Neural cell (in vitro differentiated cells): ENCODE measurements around the gene POLE. TPM values are rescaled to one million over a fixed set of nuclear protein-coding genes. Genes with fewer than 3 reads are reported as not detected.

Experiments
- H2AFZ ChIP-seq: fragments of 200-600, 300-800 bp; sonication (generic), shearing (Covaris generic); 2 replicates; pipeline ENCODE4 v1.6.0; 2014; ENCODE audit warnings: low read depth, mild to moderate bottlenecking, antibody characterized with exemption, low read length, moderate library complexity
- H3F3A ChIP-seq: fragments of 200-600 bp; shearing (Covaris generic); 2 replicates; pipeline ENCODE4 v1.6.1; 2016; ENCODE audit warnings: mild to moderate bottlenecking, moderate library complexity, mixed read lengths, antibody characterized with exemption, low read length; ENCODE audit not compliant: insufficient read depth, poor library complexity, severe bottlenecking
- H3K27ac ChIP-seq: fragments of 200-600, 300-800 bp; sonication (generic), shearing (Covaris generic); 2 replicates; pipeline ENCODE4 v1.5.1; 2014; ENCODE audit warnings: mild to moderate bottlenecking, low read length, moderate library complexity
- H3K27me3 ChIP-seq: fragments of 300-800, 200-600 bp; sonication (generic), shearing (Covaris generic); 2 replicates; pipeline ENCODE4 v1.6.0; 2014; ENCODE audit warnings: mild to moderate bottlenecking, low read depth, low read length, moderate library complexity; ENCODE audit not compliant: insufficient read depth
- H3K36me3 ChIP-seq: fragments of 300-800, 200-600 bp; sonication (generic), shearing (Covaris generic); 2 replicates; pipeline ENCODE4 v1.5.1; 2014; ENCODE audit warnings: mild to moderate bottlenecking, antibody characterized with exemption, low read length, moderate library complexity; ENCODE audit not compliant: insufficient read depth
- H3K4me2 ChIP-seq: fragments of 300-800, 200-600 bp; sonication (generic), shearing (Covaris generic); 2 replicates; pipeline ENCODE4 v1.6.0; 2014; ENCODE audit warnings: mild to moderate bottlenecking, low read length
- H3K4me3 ChIP-seq: fragments of 300-800, 200-600 bp; sonication (generic), shearing (Covaris generic); 2 replicates; pipeline ENCODE4 v1.5.1; 2014; ENCODE audit warnings: mild to moderate bottlenecking, low read length, moderate library complexity
- H3K79me2 ChIP-seq: fragments of 200-600 bp; shearing (Covaris generic); replicated peaks from 2 replicates; pipeline ENCODE4 v1.6.0; 2014; ENCODE audit warnings: mild to moderate bottlenecking, low read length, moderate library complexity; ENCODE audit not compliant: insufficient read depth
- H3K9ac ChIP-seq: fragments of 300-800, 200-600 bp; sonication (generic), shearing (Covaris generic); 2 replicates; pipeline ENCODE4 v1.6.1; 2016; ENCODE audit warnings: mild to moderate bottlenecking, low read length, mixed read lengths
- H3K9me2 ChIP-seq: fragments of 200-600 bp; shearing (Covaris generic); 2 replicates; pipeline ENCODE4 v1.6.1; 2016; ENCODE audit warnings: mild to moderate bottlenecking, low read length, mixed read lengths; ENCODE audit not compliant: insufficient read depth
- H3K9me3 ChIP-seq: fragments of 200-600, 300-800 bp; sonication (generic), shearing (Covaris generic); 2 replicates; pipeline ENCODE4 v1.6.1; 2016; ENCODE audit warnings: mild to moderate bottlenecking, mixed run types, low read length, moderate library complexity, mixed read lengths
- H4K20me1 ChIP-seq: fragments of 200-600 bp; shearing (Covaris generic); 2 replicates; pipeline ENCODE4 v1.6.1; 2016; ENCODE audit warnings: mild to moderate bottlenecking, mixed run types; ENCODE audit not compliant: insufficient read depth
- CTCF ChIP-seq: fragments of 450-650 bp; IDR thresholded peaks from 2 replicates; pipeline ENCODE4 v1.5.1; 2014; ENCODE audit warnings: antibody characterized with exemption, mild to moderate bottlenecking, moderate library complexity; ENCODE audit not compliant: poor library complexity, severe bottlenecking
- EP300 ChIP-seq: fragments of 450-650 bp; conservative IDR thresholded peaks from 2 replicates; pipeline ENCODE4 v1.6.1; 2014; ENCODE audit warnings: antibody characterized with exemption, mild to moderate bottlenecking, moderate library complexity; ENCODE audit not compliant: poor library complexity, severe bottlenecking
- EZH2 ChIP-seq: fragments of 200-600, 300-800 bp; shearing (Covaris generic), sonication (generic); IDR thresholded peaks from 2 replicates; pipeline ENCODE4 v1.6.1; 2014; ENCODE audit warnings: antibody characterized with exemption, low read length, borderline replicate concordance, mild to moderate bottlenecking; ENCODE audit not compliant: insufficient read depth, poor library complexity, severe bottlenecking
- MXI1 ChIP-seq: fragments of 450-650 bp; conservative IDR thresholded peaks from 2 replicates; pipeline ENCODE4 v1.6.1; 2014; ENCODE audit warnings: antibody characterized with exemption, mild to moderate bottlenecking; ENCODE audit not compliant: poor library complexity, severe bottlenecking
- POLR2AphosphoS5 ChIP-seq: IDR thresholded peaks from 2 replicates; pipeline ENCODE4 v1.6.1; 2012
- RAD21 ChIP-seq: fragments of 450-650 bp; conservative IDR thresholded peaks from 2 replicates; pipeline ENCODE4 v1.6.1; 2014; ENCODE audit warnings: antibody characterized with exemption, mild to moderate bottlenecking, moderate library complexity
- REST ChIP-seq: IDR thresholded peaks from 2 replicates; pipeline ENCODE4 v1.6.1; 2012; ENCODE audit warnings: borderline replicate concordance
- SMC3 ChIP-seq: fragments of 450-650 bp; conservative IDR thresholded peaks from 2 replicates; pipeline ENCODE4 v1.6.1; 2014; ENCODE audit warnings: antibody characterized with exemption, mild to moderate bottlenecking, moderate library complexity; ENCODE audit not compliant: poor library complexity
- TAF1 ChIP-seq: IDR thresholded peaks from 2 replicates; pipeline ENCODE4 v1.6.1; 2012; ENCODE audit warnings: low read depth
- polyA plus RNA-seq: library from polyadenylated mRNA; depleted of rRNA; stranded (reverse); fragments of >200 nt; gene quantifications from 2 replicates; pipeline ENCODE4 v1.2.3, GENCODE V29; 2014

The POLE gene
- polyA plus RNA-seq, 1 donor from 2014 or later, result 8.5 TPM

DNA sequence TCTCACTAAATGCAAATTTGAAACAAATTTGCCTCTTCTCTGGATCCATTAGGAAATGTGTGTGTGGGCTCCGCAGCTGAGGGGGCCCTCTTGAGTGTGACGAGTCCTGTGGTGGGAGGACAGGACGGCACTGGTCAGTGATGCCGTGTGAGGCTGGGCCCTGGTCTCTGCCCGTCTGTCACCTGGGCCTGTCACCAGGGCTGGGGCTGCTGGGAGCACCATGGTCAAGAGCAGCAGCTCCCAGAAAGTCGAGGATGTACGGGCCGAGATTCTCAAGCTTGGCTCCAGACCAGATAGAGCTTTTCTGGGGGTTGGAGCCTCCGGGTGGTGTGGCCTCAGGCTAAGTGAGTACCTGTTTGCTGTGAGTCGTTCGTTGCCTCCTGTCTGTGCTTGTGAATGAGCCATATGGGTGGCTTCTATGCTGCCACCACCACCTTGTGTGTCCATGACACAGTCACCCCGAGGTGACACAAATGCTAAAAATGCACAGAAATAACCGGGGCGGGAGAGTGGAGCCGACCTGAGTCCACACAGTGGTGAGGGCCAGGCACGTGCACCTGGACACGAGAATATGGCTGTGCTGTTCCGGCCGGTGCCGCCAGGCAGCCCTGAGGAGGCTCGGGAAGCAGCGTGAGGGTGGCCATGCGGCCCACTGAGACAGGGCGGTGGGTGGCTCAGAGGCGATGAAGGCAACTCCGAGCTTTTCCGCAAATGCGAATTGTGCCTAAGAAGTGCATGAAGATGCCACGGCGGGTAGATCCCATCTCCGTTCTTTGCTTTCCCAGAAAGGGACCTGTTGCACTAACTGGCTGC, 32.2 kb upstream of the POLE start:
- no peaks in the 10 kb centered on the region for H4K20me1 ChIP-seq
- H3K9ac ChIP-seq, result no peak overlapping the region
- no peaks in the 10 kb centered on the region for H3K36me3 ChIP-seq
- H3K27me3 ChIP-seq, result no peaks in the 10 kb centered on the region
- H2AFZ ChIP-seq, result no peak overlapping the region
- TF ChIP-seq REST, result no peak
- TF ChIP-seq RAD21, result no peak
- TF ChIP-seq TAF1, result no peak
- TF ChIP-seq EZH2, result no peak
- no peak for TF ChIP-seq EP300
- no peak for TF ChIP-seq CTCF
- no peak for TF ChIP-seq SMC3
- no peak for TF ChIP-seq MXI1
- no peak for TF ChIP-seq POLR2AphosphoS5
- H3K79me2 ChIP-seq, result no peaks in the 10 kb centered on the region
- no peaks in the 10 kb centered on the region for H3K9me2 ChIP-seq
- no peak overlapping the region for H3K27ac ChIP-seq
- no peak overlapping the region for H3K4me3 ChIP-seq
- no peaks in the 10 kb centered on the region for H3K9me3 ChIP-seq
- H3K4me2 ChIP-seq, result no peak overlapping the region
- H3F3A ChIP-seq, result no peaks in the 10 kb centered on the region

DNA sequence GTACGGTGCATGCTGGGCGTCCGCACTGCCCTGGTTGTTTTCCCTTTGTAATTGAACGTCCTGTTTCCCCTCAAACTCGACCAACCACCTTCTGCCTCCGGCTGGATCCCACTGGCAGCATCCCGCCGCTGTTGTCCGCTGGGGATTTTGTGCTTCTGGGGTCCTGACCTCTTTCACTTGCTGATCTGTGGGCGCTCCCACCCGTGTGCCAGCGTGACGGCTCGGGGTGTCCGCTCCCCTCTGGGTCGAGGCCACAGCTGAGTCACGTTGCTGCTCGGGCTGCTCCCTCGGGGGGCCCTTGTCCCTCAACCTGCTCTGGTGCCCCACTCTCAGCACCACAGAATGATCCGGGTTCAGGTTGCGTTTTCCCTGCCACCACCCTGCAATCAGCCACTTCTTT, 31.5 kb upstream of the POLE start:
- TF ChIP-seq REST, result no peak
- no peak overlapping the region for H3K4me3 ChIP-seq
- H3K9me3 ChIP-seq, result no peaks in the 10 kb centered on the region
- no peaks in the 10 kb centered on the region for H3K27me3 ChIP-seq
- no peak overlapping the region for H3K9ac ChIP-seq
- no peaks in the 10 kb centered on the region for H3K9me2 ChIP-seq
- no peak overlapping the region for H3K4me2 ChIP-seq
- H3K79me2 ChIP-seq, result peaks cover 2% of the 10 kb centered on the region
- no peaks in the 10 kb centered on the region for H3K36me3 ChIP-seq
- no peaks in the 10 kb centered on the region for H4K20me1 ChIP-seq
- no peak overlapping the region for H2AFZ ChIP-seq
- no peak overlapping the region for H3K27ac ChIP-seq
- no peaks in the 10 kb centered on the region for H3F3A ChIP-seq
